GM12892 (cell line): ENCODE results near the gene RASA3.

ENCODE experiments used
- POLR2A ChIP-seq: IDR thresholded peaks from 2 replicates; pipeline ENCODE4 v1.6.1; 2011; ENCODE audit warnings: low read depth, low read length, control low read depth
- POLR2AphosphoS5 ChIP-seq: IDR thresholded peaks from 2 replicates; pipeline ENCODE4 v1.6.1; 2011; ENCODE audit warnings: low read depth, low read length, control low read depth
- TAF1 ChIP-seq: IDR thresholded peaks from 2 replicates; pipeline ENCODE4 v1.6.1; 2011; ENCODE audit warnings: low read depth, mild to moderate bottlenecking, control low read depth, low read length, borderline replicate concordance

DNA sequence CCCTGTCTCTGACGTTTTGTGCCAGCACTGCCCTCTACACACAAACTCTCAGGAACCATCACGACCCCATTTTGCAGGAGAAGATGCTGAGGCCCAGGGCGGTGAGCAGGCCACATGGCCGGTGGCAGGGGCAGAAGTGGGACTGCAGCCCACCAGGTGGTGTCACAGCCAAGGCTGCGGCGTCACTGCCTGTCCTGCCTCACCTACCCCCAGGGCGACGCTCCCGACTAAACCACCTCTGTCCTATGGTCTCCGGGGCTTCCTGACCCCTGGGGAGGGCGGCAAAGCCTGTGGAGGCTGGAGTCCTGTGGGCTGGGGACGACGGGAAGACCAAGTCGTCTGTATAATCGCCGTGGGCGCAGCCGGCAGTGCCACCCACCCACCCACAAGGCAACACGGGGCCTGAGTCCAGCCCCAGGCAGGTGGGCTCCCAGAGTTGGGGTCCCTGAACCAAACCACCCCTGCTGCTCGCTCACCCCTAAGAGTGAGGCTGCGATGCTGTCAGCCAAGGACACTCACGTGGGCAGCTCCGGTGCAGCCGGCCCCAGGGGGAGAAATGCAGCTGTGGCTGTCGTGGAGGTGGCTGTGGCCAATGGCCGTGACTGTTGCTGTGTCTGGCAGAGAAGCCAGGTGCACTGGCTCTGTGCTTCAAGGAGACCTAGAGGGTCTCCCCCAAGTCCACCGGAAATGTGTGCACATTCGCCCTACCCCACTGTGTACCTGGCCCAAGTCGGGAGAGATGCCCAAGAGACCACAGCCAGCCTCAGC, 29.7 kb downstream of the RASA3 start:
- no peak for TF ChIP-seq TAF1
- no peak for TF ChIP-seq POLR2A
- TF ChIP-seq POLR2AphosphoS5, result no peak
